Stomach smooth muscle (tissue), 2 donors: ENCODE results near the gene MEF2D.

Experiments used
- H3K27ac ChIP-seq: one replicate; pipeline ENCODE4 v1.7.0; 2013; ENCODE audit warnings: mild to moderate bottlenecking, low read length, inconsistent platforms
- H3K27me3 ChIP-seq, 2 donors: one replicate each; pipeline ENCODE4 v1.7.0; 2013; ENCODE audit warnings: low read length in 2 of 2; ENCODE audit not compliant: insufficient read depth in 2 of 2, control insufficient read depth in 1 of 2
- H3K36me3 ChIP-seq, 2 donors: one replicate each; pipeline ENCODE4 v1.7.0; 2013; ENCODE audit warnings: low read length in 2 of 2; ENCODE audit not compliant: control insufficient read depth in 2 of 2, insufficient read depth in 2 of 2
- H3K4me1 ChIP-seq: one replicate; pipeline ENCODE4 v1.7.0; 2013; ENCODE audit warnings: low read length; ENCODE audit not compliant: control insufficient read depth, insufficient read depth
- H3K4me3 ChIP-seq, 2 donors: one replicate each; pipeline ENCODE4 v1.7.0; 2013; ENCODE audit warnings: low read length in 2 of 2
- H3K9ac ChIP-seq, 2 donors: one replicate each; pipeline ENCODE4 v1.7.0; 2013; ENCODE audit warnings: low read length in 2 of 2, mild to moderate bottlenecking in 1 of 2
- H3K9me3 ChIP-seq, 2 donors: one replicate each; pipeline ENCODE4 v1.7.0; 2013; ENCODE audit warnings: low read length in 2 of 2; ENCODE audit not compliant: control insufficient read depth in 2 of 2
- donor health status: healthy.
- donor health status: Pancreatic carcinoma.

The MEF2D gene

DNA sequence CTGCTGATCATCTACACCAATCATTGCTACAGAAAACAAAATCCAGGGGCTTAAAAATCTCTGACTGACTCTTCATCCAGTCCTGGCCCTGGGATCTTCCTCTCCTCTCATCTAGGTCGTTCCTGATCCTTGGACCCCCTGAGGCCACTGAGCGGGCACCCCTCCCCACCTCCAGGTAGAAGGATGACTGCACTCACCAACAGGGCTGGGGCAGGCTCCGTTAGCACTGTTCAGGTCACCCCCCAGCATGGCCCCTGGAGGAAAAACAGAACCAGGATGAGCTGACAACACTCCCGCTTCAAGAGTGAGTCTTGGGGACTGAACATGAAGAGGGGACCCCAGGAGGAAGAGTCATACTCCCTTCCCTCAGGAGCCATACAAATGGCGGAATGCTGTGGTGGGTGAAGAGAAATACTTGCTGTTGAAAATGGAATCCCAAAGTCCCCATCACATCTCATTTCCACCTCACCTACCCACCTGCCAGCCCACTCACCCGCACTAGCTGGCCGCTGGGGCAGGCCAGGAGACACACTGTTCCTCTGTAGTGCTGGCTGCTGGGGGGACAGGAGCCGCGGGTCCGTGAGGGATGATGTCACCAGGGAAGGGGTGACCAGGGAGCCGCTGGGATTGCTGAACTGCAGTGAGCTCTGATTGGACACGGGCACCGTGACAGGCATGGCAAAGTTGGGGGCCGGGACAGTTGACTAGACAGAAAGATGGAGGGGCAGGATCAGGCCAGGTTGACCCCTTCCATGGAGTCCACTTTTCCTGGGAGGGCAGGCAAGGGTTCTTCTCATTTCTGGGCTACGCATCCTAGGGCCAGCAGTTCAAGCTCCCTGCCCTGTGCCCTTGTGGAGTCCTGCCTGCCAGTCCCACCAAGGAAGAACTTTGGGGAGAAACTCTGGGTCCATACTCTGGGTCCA is 21.2 kb downstream of the MEF2D start:
- peak overlapping the region; percentile 58 for H3K27ac ChIP-seq
- H3K27me3 ChIP-seq = no peaks in the 10 kb centered on the region
- peaks cover 88% of the 10 kb centered on the region for H3K4me1 ChIP-seq
- peaks cover 67 to 84% of the 10 kb centered on the region in 2 donors for H3K36me3 ChIP-seq
- no peak overlapping the region for H3K4me3 ChIP-seq
- H3K9me3 ChIP-seq = no peaks in the 10 kb centered on the region
- peak overlapping the region in 1 of 2 donors; percentile 21 for H3K9ac ChIP-seq

DNA sequence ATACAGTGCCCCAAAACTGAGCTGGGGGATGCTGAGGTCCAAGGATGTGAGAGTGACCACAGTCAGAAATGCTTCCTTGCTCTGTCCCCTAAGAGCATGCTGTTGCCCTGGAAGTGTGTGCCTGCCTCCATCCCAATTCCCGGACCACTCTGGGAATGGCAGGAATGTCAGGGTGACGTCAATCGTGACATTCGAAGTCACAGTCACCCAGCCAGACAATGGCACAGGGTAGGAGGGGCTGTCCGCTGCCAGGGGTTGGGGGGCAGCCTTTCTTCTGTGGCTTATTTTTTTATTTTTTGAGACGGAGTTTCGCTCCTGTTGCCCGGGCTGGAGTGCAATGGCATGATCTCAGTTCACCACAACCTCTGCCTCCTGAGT is 22.3 kb downstream of the MEF2D start:
- peak overlapping the region; percentile 97 for H3K27ac ChIP-seq
- no peak overlapping the region for H3K4me3 ChIP-seq
- no peaks in the 10 kb centered on the region for H3K27me3 ChIP-seq
- no peaks in the 10 kb centered on the region for H3K9me3 ChIP-seq
- H3K4me1 ChIP-seq = peaks cover 77% of the 10 kb centered on the region
- peak overlapping the region in 1 of 2 donors; percentile 0 for H3K9ac ChIP-seq
- peaks cover 78 to 92% of the 10 kb centered on the region in 2 donors for H3K36me3 ChIP-seq

DNA sequence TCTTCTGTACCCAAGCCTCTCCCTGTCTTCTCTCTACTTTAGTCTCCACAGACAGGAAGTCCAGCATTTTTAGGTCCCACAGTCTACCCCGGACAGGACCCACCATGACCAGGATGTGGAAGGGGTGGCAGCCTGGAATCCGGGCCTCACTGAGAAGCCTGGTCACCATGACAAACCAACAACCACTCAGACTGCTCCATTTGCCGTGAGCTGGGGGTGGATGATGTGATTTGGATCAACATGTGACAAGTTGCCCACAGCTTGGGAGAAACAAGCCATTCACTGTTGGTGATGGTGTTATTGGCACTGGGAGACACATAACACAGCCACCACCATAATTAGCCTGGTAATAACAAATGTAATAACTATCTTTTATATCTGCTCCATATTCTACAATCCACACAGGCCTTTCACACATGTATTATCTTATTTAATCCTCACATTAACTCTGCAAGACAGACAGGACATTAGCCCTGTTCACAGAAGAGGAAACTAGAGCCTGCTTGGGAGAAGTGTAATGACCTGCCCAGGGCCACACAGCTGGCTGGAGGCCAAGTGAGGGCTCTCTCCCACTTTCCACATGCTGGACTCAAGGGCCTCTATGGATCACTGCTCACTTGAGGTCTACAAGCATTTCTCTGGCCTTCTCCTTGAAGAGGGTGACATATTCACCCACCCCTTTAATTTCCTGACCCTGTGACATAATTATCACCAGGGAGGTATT is 22.9 kb downstream of the MEF2D start:
- peaks cover 80 to 90% of the 10 kb centered on the region in 2 donors for H3K36me3 ChIP-seq
- no peaks in the 10 kb centered on the region for H3K9me3 ChIP-seq
- peak overlapping the region; percentile 97 for H3K27ac ChIP-seq
- no peaks in the 10 kb centered on the region for H3K27me3 ChIP-seq
- peak overlapping the region in 1 of 2 donors; percentile 15 for H3K4me3 ChIP-seq
- peaks cover 75% of the 10 kb centered on the region for H3K4me1 ChIP-seq
- H3K9ac ChIP-seq = peak overlapping the region; percentile 0 to 68

DNA sequence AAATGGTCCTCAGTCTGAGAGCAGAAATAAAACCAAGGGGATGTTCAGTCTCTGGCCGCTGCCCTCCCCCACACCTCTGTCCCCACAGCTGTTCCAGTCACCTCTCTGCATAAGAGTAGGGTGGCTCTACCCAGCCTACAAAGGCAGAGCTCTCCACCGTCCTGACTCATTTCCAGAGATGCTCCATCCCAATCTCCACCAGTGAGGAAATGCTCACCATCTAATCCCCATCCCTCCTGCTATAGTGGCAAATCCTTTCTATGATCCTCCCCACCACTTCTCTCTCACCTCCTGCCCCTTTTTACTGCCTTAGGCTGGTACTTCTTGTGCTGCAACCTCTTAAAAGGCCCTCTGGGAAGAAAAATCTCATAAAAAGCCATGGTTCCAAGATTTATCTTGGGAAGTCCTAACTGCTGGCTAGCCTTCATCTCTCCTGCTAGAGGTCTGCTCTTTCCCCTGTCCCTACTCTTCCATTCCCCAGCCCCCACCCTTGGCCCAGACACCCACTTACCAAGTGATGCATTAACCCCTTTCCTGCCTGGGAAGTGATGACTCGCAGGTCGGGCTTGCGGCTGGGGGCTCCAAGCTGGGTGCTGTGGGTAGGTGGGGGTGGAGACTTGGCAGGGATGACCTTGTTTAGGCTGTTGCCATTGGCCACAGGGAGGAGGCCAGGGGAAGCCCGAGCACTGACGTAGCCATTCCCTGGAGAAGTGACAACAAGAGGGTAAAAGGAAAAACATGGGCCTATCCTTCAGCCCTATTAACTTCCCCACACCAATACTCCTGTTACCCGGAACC is 23.9 kb downstream of the MEF2D start:
- peaks cover 69% of the 10 kb centered on the region for H3K4me1 ChIP-seq

DNA sequence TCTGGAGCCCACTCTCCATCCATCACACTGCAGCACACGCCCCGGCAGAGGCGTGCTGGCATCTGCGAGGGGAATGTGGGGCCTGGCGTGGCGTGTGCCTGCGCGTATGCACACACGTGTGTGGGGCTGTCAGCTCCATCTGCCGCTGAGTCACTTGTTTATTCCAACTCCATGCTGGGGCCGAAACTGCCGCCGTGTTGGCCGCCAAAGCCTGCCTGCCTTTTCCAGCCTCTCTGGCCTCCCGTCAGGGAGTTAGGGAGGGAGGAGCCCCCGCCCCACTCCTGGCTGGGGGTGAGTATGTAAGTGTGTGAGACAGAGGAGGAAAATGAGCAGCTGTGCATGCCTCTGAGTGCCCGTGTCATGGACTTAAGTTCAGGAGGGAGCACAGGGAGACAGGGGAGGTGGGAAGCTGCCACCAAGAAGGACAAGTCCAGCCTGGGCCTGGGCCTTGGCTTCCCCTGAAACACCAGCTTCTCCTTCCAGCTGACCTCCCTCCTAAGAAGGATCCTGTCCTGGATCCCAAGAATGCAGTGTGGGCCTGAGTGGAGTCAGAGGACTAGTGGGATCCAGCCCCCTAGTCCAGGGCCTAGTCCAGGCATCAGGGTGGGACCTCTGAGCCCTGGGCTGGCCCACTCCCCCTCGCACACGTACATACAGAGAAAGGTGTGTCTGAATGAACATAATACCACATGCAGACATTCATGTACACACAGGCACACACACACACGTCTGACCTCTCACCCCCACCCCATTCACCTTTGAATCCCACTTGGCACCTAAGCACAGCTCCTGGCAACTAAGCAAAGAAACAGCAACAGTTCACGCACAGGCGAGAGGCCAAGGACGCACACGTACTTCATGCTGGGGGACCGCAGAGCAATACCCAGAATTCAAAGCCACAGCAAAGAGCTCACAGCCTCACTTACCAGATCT is 24.7 kb downstream of the MEF2D start:
- Histone ChIP-seq H3K9me3 (no peaks in the 10 kb centered on the region), H3K36me3 (peaks cover 75 to 82% of the 10 kb centered on the region in 2 donors), H3K4me3 (peak overlapping the region; percentile 34 to 52), H3K27ac (peak overlapping the region; percentile 97), H3K4me1 (peaks cover 65% of the 10 kb centered on the region), H3K27me3 (no peaks in the 10 kb centered on the region), H3K9ac (peak overlapping the region; percentile 67 to 80)

More for the DNA sequence above, 23.9 kb downstream of the MEF2D start:
- peak overlapping the region in 1 of 2 donors; percentile 52 for H3K4me3 ChIP-seq
- H3K27ac ChIP-seq = peak overlapping the region; percentile 97
- H3K9ac ChIP-seq = peak overlapping the region; percentile 67 to 80
- H3K36me3 ChIP-seq = peaks cover 77 to 86% of the 10 kb centered on the region in 2 donors
- no peaks in the 10 kb centered on the region for H3K9me3 ChIP-seq
- H3K27me3 ChIP-seq = no peaks in the 10 kb centered on the region

DNA sequence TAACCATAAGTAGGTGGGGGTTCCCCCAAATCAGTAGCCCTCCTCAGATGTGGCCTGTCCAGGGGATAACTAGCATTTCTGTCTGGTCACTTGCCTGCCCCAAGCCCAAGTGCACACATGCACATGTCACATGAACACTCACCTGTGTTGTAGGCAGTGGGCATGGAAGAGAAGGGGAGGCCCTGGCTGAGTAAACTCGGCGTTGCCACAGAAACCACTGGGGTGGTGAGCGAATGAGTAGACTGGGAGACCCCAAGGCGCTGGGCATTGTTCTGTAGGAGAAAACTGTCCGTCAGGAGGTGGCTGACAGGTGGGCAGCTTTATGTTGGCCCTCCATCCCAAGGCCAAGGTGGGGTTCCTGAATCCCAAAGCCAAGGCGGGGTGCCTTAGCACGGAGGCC is 25.6 kb downstream of the MEF2D start:
- peaks cover 58% of the 10 kb centered on the region for H3K4me1 ChIP-seq
- H3K27ac ChIP-seq = peak overlapping the region; percentile 97
- no peaks in the 10 kb centered on the region for H3K27me3 ChIP-seq
- peaks cover 69 to 79% of the 10 kb centered on the region in 2 donors for H3K36me3 ChIP-seq
- no peaks in the 10 kb centered on the region for H3K9me3 ChIP-seq
- H3K4me3 ChIP-seq = no peak overlapping the region
- no peak overlapping the region for H3K9ac ChIP-seq

DNA sequence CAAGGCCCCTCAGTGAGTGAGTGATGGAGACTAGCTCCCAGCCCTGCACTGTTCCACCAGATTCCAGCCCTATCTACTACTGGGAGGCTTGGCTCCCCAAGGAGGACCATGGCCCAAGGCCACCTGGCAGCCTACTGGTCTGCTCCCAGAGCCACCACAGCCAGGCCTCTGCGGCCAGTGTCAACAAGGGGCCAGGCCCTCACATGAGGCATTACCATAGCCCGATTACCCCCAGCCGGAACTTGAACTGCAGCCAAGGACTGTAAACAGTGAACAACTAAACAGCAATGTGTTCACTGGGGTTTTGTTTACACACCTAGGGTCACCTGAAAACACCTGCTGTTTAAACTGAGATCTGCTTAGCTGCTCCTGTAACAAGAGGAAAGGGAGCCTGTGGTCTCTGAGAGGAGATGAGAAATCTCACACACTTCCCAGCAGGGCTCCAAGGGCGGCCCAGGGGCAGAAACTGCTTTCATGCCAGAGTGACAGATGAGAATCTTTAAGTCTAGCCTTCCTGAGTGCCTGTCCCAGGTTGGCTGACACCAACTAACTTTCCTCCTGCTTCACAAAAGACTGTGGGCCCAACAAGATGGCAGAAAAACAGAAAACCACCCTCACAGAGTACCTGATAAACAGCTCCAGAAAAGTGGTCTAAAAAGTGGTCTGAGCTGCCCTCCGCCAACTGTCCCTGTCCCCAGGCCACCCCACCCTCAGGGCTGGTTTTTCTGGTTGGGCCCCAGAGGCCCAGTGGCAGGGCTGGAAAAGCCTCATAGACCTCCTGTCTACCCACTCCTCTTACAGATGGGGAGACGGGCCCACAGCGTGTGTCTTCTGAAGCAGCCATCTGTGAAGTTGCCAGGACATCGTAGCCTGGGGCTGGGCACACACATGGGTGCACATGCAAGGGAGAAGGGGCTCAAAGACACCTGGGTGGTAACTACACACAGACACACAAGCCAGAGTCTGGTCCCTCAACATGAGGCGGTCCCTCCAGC is 28.8 kb downstream of the MEF2D start:
- Histone ChIP-seq H3K4me1 (peaks cover 34% of the 10 kb centered on the region), H3K9me3 (no peaks in the 10 kb centered on the region), H3K27ac (peak overlapping the region; percentile 55), H3K4me3 (no peak overlapping the region), H3K36me3 (peaks cover 63 to 75% of the 10 kb centered on the region in 2 donors), H3K27me3 (no peaks in the 10 kb centered on the region), H3K9ac (peak overlapping the region in 1 of 2 donors; percentile 21)

DNA sequence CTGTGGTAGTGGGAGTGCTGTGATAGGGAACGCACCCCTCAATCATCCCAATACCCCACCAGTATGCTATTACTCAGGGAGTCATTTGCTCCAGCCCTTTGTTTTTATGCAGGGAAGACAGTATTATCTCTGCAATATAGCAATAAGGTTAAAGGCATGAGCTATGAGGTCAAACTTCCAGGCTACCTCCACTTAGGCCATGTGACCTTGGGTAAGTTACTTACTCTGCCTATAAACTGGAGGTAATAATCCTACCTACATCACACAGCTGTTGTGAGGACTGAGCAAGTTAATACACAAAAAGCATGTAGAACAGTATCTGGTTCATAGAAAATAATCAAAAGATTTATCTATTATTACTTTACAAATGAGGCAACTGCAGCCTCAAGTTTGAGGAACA is 30.1 kb downstream of the MEF2D start:
- H3K27me3 ChIP-seq = no peaks in the 10 kb centered on the region
- no peak overlapping the region for H3K9ac ChIP-seq
- H3K36me3 ChIP-seq = peaks cover 64 to 70% of the 10 kb centered on the region in 2 donors
- peaks cover 34% of the 10 kb centered on the region for H3K4me1 ChIP-seq
- no peak overlapping the region for H3K27ac ChIP-seq
- no peak overlapping the region for H3K4me3 ChIP-seq
- H3K9me3 ChIP-seq = no peaks in the 10 kb centered on the region
